ENCODE results near the gene REXO4. TPM values are rescaled to one million over a fixed set of nuclear protein-coding genes. Genes with fewer than 3 reads are reported as not detected.

The REXO4 gene
- polyA plus RNA-seq, 1 donor from 2014 or later, result 31.6 TPM

DNA sequence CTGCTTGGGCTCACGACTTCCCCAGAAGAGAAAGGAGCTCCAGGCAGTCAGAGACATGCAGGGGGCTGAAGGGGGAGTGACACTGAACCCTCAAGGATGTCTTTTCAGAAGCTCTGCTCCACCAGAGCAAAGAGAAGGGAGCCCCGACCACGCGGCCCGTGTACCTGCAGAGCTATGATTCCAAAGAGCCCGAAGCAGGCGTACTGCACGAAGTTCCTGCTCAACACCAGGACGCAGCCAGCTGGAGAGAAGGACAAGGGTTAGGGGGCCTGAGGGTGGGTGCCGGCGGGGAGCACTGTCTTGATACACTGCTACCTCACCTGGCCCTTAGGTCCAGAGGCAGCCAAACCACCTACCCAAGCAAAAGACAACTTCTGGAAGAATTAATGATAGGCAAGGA, 51.4 kb downstream of the REXO4 start:
- Mint-ChIP-seq H3K9me3 (no peaks in the 10 kb centered on the region), H3K4me3 (no peak overlapping the region), H3K27ac (no peak overlapping the region), H3K4me1 (peaks cover 23 to 27% (median 24%) of the 10 kb centered on the region in 3 donors), H3K27me3 (no peaks in the 10 kb centered on the region), H3K36me3 (peaks cover 1% of the 10 kb centered on the region)

- H3K9me3 Mint-ChIP-seq, result no peaks in the 10 kb centered on the region
- peaks cover 1% of the 10 kb centered on the region for H3K36me3 Mint-ChIP-seq
- peak overlapping the region in 2 of 4 donors; percentile 12 to 74 for H3K4me3 Mint-ChIP-seq
- peaks cover 5 to 11% (median 8%) of the 10 kb centered on the region in 3 donors for H3K4me1 Mint-ChIP-seq
- peak overlapping the region in 1 of 3 donors; percentile 82 for H3K27ac Mint-ChIP-seq
- H3K27me3 Mint-ChIP-seq, result no peaks in the 10 kb centered on the region
Measured at GRCh38 chr9:133362359-133363044, 55.3 kb downstream of the REXO4 start.

DNA sequence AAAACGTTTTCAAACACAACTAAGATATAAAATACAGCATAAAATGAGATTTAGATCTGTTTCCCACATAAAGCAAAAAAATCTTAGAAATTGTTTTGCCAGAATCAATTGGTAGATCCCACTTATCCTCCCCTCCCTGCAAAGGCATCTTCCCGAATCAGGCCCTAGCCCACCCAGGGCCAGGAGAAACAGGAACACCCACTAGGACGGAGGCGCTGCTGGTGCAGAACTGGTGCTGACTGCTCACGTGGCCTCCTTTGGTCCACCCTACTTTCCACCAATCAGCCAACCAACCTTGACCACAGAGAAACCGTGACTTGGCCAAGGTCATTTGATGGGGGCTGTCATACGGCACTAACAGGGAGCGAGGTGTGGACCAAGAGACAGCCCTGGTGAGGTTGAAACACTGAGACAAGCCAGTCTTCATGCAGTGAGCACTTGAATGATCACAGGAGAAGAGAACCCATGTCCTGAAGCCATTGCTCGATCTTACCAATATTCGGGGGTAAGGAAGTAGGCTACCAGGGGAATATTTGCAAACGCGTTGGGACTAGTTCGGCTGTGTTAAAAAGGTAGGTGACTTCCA, 56.2 kb downstream of the REXO4 start:
- Mint-ChIP-seq H3K27me3 (no peaks in the 10 kb centered on the region), H3K4me3 (peak overlapping the region in 1 of 4 donors; percentile 74), H3K36me3 (peaks cover 1% of the 10 kb centered on the region), H3K9me3 (no peaks in the 10 kb centered on the region), H3K27ac (peak overlapping the region in 2 of 3 donors; percentile 28 to 82), H3K4me1 (peaks cover 5 to 11% (median 11%) of the 10 kb centered on the region in 3 donors)

DNA sequence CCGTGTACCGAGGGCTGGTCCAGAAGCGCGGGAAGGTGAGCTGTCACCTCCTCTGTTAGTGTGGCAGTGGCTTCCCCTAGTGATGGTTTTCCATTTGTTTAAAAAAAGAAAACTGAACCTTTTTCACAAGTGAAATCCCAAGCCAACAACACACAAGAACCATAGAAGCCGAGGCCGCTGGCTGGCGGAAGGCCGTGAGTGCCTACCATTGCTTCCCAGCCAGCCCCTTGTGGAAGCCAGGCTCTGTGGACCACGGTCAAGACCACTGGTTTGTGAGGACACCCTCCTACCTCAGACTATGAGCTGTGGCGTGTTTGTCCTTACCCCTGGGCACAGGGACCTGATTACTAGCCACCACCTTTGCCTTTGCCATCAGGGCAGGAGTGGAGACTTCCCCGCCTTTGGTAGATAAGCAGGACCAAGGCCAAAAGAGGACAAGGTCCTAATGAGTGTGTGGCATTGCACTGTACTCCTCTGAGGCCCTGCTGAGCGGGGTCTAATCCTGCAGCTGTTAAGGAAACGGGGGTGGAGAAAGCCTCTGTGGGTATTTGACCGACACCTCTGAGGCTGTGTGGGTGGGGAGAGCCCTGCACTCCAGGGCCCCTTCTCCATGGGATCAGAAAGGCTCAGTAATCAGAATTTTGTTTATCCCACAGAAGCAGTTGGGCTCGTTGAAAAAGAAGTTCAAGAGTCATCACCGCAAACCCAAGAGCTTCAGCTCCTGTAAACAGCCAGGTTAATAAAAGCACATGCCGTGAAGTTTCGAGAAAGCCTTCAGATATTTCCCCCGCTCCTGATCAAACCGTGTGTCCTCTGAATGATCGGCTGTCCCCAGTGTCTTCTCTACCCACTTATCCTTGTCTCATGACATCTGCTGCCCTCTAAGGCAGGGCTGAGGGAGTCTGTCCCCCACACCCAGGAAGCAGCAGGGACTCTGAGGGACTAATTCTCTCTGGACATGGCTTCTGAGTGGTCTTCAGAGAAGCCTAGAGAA, 57.1 kb downstream of the REXO4 start:
- Mint-ChIP-seq H3K27ac (peak overlapping the region in 2 of 3 donors; percentile 28 to 77), H3K4me1 (peaks cover under 1 to 11% (median 11%) of the 10 kb centered on the region in 3 donors), H3K4me3 (peak overlapping the region in 2 of 4 donors; percentile 38 to 74), H3K27me3 (no peaks in the 10 kb centered on the region), H3K36me3 (peaks cover 1% of the 10 kb centered on the region), H3K9me3 (no peaks in the 10 kb centered on the region)

GRCh38 chr9:133359399-133360175, 58.2 kb downstream of the REXO4 start:
- no peaks in the 10 kb centered on the region for H3K9me3 Mint-ChIP-seq
- H3K27me3 Mint-ChIP-seq, result no peaks in the 10 kb centered on the region
- peaks cover 0 to 17% (median 11%) of the 10 kb centered on the region in 3 donors for H3K4me1 Mint-ChIP-seq
- peak overlapping the region in 2 of 4 donors; percentile 16 to 68 for H3K4me3 Mint-ChIP-seq
- H3K36me3 Mint-ChIP-seq, result peaks cover 1% of the 10 kb centered on the region
- H3K27ac Mint-ChIP-seq, result peak overlapping the region in 2 of 3 donors; percentile 53 to 77

GRCh38 chr9:133357656-133358055, 60.2 kb downstream of the REXO4 start:
- H3K27ac Mint-ChIP-seq, result peak overlapping the region in 2 of 3 donors; percentile 67 to 74
- no peaks in the 10 kb centered on the region for H3K27me3 Mint-ChIP-seq
- H3K9me3 Mint-ChIP-seq, result no peaks in the 10 kb centered on the region
- H3K36me3 Mint-ChIP-seq, result peaks cover 1% of the 10 kb centered on the region
- H3K4me1 Mint-ChIP-seq, result peaks cover 0 to 20% (median 13%) of the 10 kb centered on the region in 3 donors
- H3K4me3 Mint-ChIP-seq, result peak overlapping the region; percentile 85 to 95 (median 90)

DNA sequence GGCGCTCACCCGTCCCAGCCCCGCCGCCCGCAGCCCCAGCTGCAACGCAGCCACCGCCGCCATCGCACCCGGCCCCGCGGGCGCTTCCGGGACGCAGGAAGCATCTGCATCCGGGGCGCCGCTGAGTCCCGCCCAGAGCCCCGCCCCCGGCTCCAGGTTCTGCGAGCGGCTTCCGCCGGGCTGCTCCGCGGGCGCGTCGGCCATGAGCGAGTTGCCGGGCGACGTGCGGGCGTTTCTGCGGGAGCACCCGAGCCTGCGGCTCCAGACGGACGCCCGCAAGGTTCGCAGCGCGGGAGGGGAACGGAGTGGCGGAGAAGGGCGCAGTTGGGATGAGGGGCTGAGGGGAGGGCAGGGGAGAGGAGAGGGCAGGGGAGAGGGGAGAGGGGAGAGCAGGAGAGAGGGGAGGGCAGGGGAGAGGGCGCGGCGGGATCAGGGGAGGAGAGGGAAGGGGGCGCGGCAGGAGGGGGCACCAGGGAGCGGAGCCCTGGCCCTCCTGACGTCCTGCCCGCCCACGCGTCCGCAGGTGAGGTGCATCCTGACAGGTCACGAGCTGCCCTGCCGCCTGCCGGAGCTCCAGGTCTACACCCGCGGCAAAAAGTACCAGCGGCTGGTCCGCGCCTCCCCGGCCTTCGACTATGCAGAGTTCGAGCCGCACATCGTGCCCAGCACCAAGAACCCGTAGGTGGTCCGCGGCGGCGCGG, 61.3 kb downstream of the REXO4 start, which contains the start of the genes SURF1 and SURF2:
Gene SURF1 (minus strand): TSS at position 97 of the 701 bp plus-strand sequence. CDS start 34 bp downstream, at position 63.
Gene SURF2 (plus strand): TSS at position 160 of the 701 bp plus-strand sequence. CDS start 43 bp downstream, at position 203.
- peaks cover 3 to 20% (median 13%) of the 10 kb centered on the region in 3 donors for H3K4me1 Mint-ChIP-seq
- peak within 1 kb of the TSS; percentile 85 to 95 (median 94) for H3K4me3 Mint-ChIP-seq
- no peaks in the 10 kb centered on the region for H3K27me3 Mint-ChIP-seq
- no peaks in the 10 kb centered on the region for H3K36me3 Mint-ChIP-seq
- H3K27ac Mint-ChIP-seq, result peak within 1 kb of the TSS; percentile 92
- no peaks in the 10 kb centered on the region for H3K9me3 Mint-ChIP-seq

Other genes with a start within 250 kb of the REXO4 start
- gene OBP2B, start 208.8 kb downstream of the REXO4 start, polyA plus RNA-seq, result not detected
- gene ABO, start 142.8 kb downstream of the REXO4 start, polyA plus RNA-seq, result not detected
- 13.4 TPM for gene SURF6, start 81.8 kb downstream of the REXO4 start, polyA plus RNA-seq
- 26.7 TPM for gene MED22, start 69.9 kb downstream of the REXO4 start, polyA plus RNA-seq
- gene RPL7A, start 69.8 kb downstream of the REXO4 start, polyA plus RNA-seq, result 1,229 TPM
- 114 TPM for gene SURF1, start 61.5 kb downstream of the REXO4 start, polyA plus RNA-seq
- gene SURF2, start 61.5 kb downstream of the REXO4 start, polyA plus RNA-seq, result 34.7 TPM
- 72.6 TPM for gene SURF4, start 42.0 kb downstream of the REXO4 start, polyA plus RNA-seq
- 0.16 TPM for gene STKLD1, start 41.6 kb downstream of the REXO4 start, polyA plus RNA-seq
- gene ADAMTS13, start 4.4 kb upstream of the REXO4 start, polyA plus RNA-seq, result 0.35 TPM
- 15.9 TPM for gene CACFD1, start 42.0 kb upstream of the REXO4 start, polyA plus RNA-seq
- gene SLC2A6, start 61.1 kb upstream of the REXO4 start, polyA plus RNA-seq, result 65.2 TPM
- gene MYMK, start 106.9 kb upstream of the REXO4 start, polyA plus RNA-seq, result not detected
- gene ADAMTSL2, start 116.7 kb upstream of the REXO4 start, polyA plus RNA-seq, result not detected
- not detected for gene FAM163B, start 191.4 kb upstream of the REXO4 start, polyA plus RNA-seq
- not detected for gene DBH, start 218.4 kb upstream of the REXO4 start, polyA plus RNA-seq